GM18505 (cell line): ENCODE results near the gene DBN1.
A peak's percentile ranks its signal among the peaks of the same experiment; 100 is the strongest.

Experiments used
- ATAC-seq: cut with Tn5 transposase; IDR thresholded peaks from one replicate; pipeline ENCODE4 v1.9.1; 2021; ENCODE audit not compliant: unreplicated experiment
- POLR2A ChIP-seq: IDR thresholded peaks from 4 replicates; pipeline ENCODE4 v1.6.1; 2011; ENCODE audit warnings: borderline replicate concordance; ENCODE audit not compliant: insufficient read depth, insufficient read length; ENCODE audit errors: extremely low read depth

The DBN1 gene

DNA sequence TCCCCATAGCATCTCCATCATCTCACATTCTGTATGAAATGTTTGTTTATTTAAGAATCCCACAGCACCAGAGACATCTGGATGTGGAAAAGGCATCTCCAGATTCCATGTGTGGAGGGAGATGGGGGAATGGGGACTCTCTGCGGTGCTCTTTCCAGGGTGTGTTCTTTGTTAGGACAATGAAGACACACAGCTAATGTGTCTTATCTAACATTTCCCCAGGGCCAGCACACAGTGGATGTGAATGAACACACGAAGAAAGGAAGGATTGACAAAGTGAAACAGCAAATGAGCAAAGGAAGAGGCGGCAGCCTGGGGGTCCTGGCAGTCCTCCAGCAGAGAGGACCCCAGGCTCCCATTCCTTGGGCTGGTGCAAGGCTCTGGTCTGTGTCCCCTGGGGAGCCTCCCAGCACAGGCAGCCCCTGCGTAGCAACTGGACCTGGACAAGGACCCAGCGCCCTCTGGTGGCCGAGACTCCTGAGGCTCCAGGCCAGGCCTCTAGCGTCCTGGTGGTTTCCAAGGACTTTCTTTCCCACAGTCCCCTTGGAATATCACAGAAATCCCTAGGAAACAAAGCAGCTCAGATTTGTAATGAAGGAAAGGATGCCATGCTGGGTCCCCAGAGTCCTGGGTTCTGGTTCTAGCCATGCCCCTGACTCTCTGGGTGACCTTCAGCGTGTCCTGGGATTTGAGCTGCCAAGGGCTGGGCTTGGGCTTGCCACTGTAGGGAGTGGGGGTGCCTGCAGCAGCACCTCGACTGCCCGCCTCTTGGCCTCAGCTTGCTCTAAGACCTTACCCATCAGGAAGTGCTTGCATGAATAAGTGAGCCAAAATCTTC lies 27.5 kb upstream of the DBN1 start:
- no peak for TF ChIP-seq POLR2A
- ATAC-seq, result no peak

DNA sequence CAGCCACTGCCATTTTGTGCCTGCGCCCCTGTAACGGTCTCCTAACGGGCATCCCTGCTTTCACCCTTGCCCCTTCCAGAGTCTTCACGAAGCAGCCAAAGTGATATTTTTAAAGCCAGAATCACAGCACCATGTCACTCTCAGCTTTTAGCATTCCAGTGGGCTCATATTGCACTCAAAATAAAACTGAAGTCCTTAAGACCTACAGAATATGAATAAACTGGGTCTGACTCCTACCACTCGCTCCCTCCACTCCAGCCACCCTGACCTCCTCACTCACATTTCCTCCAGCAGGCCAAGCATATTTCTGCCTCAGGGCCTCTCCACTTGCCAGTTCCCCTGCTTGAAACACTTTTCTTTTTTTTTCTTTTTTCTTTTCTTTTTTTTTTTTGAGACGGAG lies 26.4 kb upstream of the DBN1 start:
- no peak for TF ChIP-seq POLR2A
- no peak for ATAC-seq

DNA sequence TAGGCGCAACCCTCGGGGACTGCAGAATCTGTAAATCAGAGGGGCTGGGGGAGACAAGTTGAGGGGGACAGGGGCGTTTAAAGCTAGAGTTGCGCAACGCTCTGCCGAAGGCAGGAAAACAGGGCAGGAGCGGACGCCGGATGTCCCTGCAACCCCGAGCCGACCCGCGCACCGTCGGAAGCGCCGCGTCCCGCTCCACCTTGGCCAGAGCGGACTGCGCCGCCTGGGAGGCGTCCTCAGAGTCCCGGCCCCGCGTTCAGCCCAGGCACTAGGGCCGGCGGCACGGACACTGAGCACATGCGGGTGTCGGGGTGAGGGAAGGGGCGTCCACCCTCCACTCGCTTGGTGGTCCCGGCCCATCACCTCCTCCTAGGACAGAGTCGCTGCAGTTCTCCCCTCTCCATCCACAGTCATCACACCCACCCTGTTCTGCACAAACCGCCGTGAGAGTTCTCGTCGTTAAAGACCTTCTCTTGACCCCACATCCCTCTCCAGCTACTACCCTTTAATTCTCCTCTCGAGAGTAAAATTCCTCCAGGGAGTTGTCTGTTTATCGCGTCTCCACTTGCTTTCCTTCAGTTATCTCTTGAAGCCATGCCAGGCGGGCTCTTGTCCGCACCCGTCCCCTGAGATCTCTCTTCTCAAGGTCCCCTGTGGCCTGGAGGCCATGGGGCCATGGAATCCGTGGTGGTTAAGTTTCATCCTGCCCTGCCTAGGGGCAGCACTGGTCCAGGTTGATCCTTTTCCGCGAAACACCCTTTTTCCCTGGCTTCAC lies 24.8 kb upstream of the DBN1 start:
- TF ChIP-seq POLR2A, result no peak
- ATAC-seq, result no peak

DNA sequence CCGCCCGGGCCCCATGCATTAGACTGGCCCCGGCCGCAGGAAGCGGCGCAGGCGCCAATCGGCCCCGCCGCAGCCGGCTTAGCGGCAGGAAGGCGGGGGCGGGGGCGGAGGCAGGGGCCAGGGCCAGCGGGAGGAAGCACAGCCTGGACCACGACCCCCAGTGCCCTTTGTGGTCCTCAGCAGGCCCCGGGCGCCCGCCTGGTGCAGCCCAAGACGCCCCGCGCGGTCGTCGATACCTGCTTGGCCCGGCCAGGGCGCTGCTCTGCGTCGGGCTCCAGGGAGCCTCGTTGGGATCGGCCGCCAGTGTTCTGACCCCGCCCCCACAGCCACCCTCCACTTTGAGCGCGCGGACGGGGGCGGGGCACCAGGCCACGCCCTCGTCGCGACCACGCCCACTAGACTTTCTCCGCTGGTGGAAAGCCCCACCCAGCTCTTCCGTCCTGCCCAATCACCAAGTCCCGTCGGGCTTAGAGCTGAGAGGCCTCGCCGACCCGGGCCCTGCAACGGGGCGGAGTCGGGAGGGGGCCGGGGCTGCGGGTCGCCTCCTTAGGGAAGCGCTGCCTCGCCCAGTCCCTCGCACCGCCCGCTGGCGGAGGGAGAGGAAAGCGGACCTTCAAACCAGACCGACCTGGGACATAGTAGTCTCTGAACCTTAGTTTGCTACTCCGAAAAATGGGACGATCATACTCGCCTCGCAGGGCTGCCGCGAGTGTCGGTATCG lies 24.0 kb upstream of the DBN1 start, which contains the start of gene PDLIM7:
PDLIM7 (minus strand) TSS at position 313 of the 721 bp plus-strand sequence. CDS start 1,092 bp downstream, outside the sequence.
- TF ChIP-seq POLR2A, result peak; percentile 94
- peak; percentile 66 for ATAC-seq

DNA sequence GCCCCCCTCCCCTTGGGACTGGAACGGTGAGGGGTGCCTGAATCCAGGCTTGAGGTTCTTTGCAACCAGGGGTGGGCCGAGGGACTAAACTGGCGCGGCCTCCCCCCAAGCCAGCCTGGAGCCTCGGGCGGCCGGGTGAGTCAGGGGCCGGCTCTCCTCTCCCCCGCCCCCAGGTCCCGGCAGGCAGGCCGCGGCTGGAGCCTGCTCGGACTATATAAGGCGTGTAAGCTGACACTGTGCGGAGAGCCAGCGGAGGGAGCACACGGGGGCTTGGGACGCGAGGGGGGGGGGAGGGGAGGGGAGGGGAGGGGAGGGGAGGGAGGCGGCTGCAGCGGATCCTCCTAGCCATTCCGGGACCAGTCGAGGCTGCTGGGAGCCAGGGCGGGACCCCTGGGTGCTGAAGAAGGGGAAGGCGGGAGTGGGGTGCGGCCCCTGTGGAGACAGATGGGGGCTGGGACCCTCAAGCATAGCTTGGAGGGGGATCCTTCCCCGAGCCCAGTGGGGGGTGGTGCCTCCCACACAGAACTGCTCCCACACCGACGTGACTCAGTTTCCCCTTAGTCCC lies 23.4 kb upstream of the DBN1 start:
- TF ChIP-seq POLR2A, result no peak
- no peak for ATAC-seq

DNA sequence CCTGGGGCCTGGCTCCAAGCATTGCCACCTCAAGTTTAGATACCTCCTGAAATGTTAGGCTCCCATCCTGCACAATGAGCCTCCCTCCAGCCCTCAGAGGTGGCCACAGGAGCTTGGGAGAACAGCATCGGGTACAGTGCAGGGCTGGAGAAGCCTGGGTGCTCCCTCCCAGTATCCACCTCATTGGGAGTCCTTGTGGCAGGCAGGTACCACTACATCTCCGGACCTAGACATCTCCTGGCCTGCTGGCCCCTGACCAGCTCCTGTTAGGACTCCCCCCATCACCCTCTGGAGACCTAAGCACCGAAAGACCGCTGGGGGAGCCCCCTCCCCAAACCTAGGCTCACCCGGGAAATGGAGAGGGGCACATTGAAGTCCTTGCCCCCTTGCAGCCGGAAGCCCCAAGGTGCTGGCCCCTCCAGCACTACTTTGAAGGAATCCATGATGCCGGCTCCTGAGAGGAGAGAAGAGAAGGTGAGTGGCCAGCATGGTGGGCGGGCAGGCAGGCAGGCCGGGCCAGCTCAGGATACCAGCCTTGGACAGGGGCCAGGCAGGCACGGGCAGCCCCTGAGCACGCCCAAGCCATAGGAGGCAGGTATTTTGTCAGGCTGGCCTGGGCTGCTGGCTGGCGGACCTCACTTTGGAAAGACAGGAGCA lies 22.8 kb upstream of the DBN1 start:
- ATAC-seq, result no peak
- TF ChIP-seq POLR2A, result no peak

DNA sequence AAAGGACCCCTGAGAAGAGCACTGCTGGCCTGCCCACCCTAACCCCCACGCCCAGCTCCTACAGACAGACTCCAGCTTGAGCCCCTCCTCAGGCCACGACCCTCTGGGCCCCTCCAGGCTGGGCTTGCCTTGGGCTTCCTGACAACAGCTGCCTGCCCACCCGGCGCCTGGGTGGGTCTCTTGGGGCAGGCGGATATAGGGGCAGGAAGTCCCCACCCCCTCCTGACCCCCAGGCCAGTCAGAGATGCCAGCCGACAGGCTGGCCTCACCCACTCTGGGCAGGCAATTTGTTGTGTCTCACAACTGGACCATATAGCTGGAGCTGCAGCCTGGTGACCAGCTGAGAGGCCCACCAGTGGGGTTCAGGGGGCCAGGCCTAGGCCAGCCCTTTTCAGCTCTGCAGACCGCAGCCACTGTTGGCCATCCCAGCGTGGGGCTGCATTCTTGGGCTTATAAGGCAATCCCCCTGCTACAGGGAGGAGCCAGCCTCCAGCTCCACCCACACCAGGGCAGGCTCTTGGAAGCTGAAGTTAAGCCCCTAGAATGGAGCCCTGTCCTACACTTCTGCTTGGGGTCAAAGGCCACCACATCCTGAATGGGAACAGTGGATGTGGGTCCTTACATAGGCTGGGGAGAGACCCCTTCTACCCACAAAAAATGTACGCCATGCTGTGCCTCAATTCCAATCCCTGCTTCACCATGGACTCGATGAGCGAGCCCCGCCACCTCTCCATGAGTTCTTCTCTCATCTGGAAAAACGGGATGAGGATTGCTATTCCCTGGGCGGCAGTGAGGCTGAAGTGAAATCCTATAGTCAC lies 22.0 kb upstream of the DBN1 start:
- no peak for TF ChIP-seq POLR2A
- no peak for ATAC-seq

DNA sequence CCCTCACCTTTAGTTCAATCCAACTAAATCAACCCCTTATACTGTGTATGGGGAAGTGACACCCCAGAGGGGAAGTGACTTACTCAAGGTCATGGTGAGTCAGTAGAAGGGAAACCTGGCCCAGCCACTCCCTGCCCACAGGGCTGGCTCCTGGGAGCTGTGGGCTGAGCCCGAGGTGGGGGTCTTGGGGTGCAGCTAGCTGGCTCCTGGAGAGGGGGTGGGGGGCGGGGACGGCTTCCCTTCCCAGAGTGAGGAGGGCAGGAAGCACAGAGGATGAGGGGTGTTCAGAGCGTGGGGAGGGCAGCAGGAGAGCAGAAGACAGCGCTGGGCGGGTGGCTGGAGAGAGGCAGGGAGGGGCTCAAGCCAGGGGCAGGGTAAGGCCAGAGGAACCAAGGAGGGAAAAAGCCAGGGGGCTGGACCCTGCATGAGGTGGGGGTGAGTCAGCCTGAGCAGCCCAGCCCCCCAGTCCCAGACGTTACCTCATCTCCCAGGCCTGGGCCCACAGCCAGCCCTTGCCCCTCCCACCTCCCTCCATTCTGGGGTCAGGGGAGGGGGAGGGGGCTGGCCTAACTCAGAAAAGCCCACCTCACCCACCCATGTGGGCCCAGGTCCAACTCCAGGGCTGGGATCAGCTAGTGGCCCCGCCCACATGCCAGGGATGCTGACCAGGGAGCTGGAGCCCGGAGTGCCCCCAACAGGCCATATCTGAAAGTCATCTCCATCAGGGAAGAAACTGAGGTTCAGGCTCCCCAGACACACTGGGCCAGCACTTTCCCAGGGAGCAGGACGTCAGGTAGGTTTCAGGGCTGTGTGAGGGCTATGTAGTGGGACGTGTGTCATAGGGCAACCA lies 21.1 kb upstream of the DBN1 start:
- no peak for TF ChIP-seq POLR2A
- ATAC-seq, result no peak

DNA sequence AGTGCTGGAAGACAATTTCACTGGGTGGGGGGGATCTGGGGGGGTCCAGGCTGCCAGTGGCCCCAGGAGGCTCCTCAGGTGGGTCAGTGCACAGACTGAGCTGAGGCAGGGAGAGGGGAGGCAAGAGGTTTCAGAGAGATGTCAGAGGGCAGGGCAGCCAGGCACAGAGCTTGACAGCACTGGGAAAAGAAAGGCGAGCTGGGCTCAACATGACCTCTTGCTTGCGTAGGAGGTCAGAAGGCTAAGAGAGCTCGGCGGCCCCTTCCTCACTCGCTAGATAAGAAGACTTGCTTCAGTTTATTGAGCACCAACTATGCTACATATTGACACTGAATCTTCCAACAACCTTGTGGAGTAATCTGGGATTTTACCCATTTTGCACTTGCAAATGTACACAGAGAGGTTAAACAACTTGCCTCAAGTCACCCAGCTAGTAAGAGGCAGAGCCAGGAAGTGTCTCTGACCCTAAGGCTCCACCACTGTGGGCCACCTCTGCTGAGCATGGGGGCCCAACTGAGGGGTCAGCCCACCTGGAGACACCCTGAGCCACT lies 20.4 kb upstream of the DBN1 start:
- no peak for ATAC-seq
- TF ChIP-seq POLR2A, result no peak

DNA sequence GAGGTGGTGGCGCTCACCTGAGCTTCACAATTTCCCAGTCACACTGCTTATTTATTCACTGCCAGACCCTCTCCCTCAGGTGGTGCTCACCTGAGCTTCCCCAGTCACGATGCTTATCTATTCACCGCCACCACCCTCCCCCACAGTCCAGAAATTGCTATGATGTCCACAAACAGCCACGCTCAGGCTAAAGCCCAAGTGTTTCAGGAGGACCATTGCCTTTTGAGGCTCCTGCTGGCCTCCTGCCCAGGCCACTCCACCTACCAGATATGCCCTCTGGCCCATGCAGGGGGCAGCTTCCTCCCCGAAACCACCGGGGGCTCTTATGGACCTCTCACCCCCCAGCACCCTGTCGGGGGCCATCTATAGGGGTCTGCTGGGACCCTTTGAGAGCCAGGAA lies 19.4 kb upstream of the DBN1 start:
- no peak for ATAC-seq
- TF ChIP-seq POLR2A, result no peak
